Upper lobe of left lung (tissue), 6 donors: ENCODE results near the gene TRIM50. TPM values are rescaled to one million over a fixed set of nuclear protein-coding genes. Genes with fewer than 3 reads are reported as not detected.
"Not testable (repeated sequence)": the region's sequence is repeated elsewhere in the genome, so short reads cannot be mapped to it uniquely, and the experiment has no call there.

ENCODE experiments used
- ATAC-seq, 2 donors: fragments of 200-7000 bp; cut with Tn5 transposase; one replicate each; pipeline ENCODE4 v1.9.1; 2022; ENCODE audit warnings: mild to moderate bottlenecking in 2 of 2, moderate library complexity in 2 of 2; ENCODE audit not compliant: low FRiP score in 2 of 2
- DNase-seq, 2 donors: peaks; one replicate each; pipeline ENCODE4 v3.0.0-alpha.2; 2019 to 2020
- H3K27ac ChIP-seq, 4 donors: fragments of 200-600 bp; sonication (generic); one replicate each; pipeline ENCODE4 v1.5.1; 2016 to 2019
- H3K27me3 ChIP-seq, 4 donors: fragments of 200-600 bp; sonication (generic); one replicate each; pipeline ENCODE4 v1.5.1; 2017 to 2019
- H3K36me3 ChIP-seq, 4 donors: fragments of 200-600 bp; sonication (generic); one replicate each; pipeline ENCODE4 v1.5.1; 2016 to 2019
- H3K4me1 ChIP-seq, 4 donors: fragments of 200-600 bp; sonication (generic); one replicate each; pipeline ENCODE4 v1.5.1; 2018 to 2019
- H3K4me3 ChIP-seq, 4 donors: fragments of 200-600 bp; sonication (generic); one replicate each; pipeline ENCODE4 v1.5.1; 2017 to 2019; ENCODE audit warnings: mild to moderate bottlenecking in 2 of 4, moderate library complexity in 1 of 4
- H3K9me3 ChIP-seq, 4 donors: fragments of 200-600 bp; sonication (generic); one replicate each; pipeline ENCODE4 v1.5.1; 2018 to 2019
- CTCF ChIP-seq, 6 experiments: fragments of 450-650 bp in 4 of 6; fragments of 200-600 bp in 2 of 6; sonication (generic) in 2 of 6; IDR thresholded peaks; one replicate each; pipeline ENCODE4 v1.5.1; 2016 to 2019; ENCODE audit warnings: antibody characterized with exemption in 6 of 6
- EP300 ChIP-seq, 4 donors: sonication (generic); formaldehyde crosslinking; IDR thresholded peaks; one replicate each; pipeline ENCODE4 v1.5.1; 2017; ENCODE audit warnings: antibody characterized with exemption in 4 of 4, control low read depth in 2 of 4
- POLR2A ChIP-seq, 4 donors: fragments of 450-650 bp; IDR thresholded peaks; one replicate each; pipeline ENCODE4 v1.5.1; 2016 to 2017; ENCODE audit warnings: antibody characterized with exemption in 4 of 4, mild to moderate bottlenecking in 2 of 4
- POLR2AphosphoS5 ChIP-seq, 2 donors: sonication (generic); formaldehyde crosslinking; IDR thresholded peaks; one replicate each; pipeline ENCODE4 v1.5.1; 2017; ENCODE audit warnings: antibody characterized with exemption in 2 of 2
- WGBS, 2 donors: methylation state at CpG; one replicate each; pipeline ENCODE4 v1.1.5; 2017 to 2018; 5-methylcytosine and 5-hydroxymethylcytosine counted together
- total RNA-seq, 6 donors: library from RNA; depleted of rRNA in 4 of 6; stranded (reverse); fragments of >200 nt in 4 of 6; gene quantifications; one replicate each; pipeline versions ENCODE4 v1.1.0 to v1.2.1, GENCODE V29; 2016 to 2021
- donor health status: DM: no; HTN: no; CAD: no; lungs with moderate emphysema.
- donor health status: DM: no; HTN: yes; CAD: no; lungs with severe emphysema.

TRIM50 gene
- total RNA-seq, 6 donors from 2014 or later: 0.13 to 0.55 (median 0.37) TPM; not detected in 3

GRCh38 chr7:73332447-73332846, 4.6 kb upstream of the TRIM50 start:
- peak in 1 of 2 donors; percentile 49 for ATAC-seq
- H3K36me3 ChIP-seq: no peaks in the 10 kb centered on the region
- no peak overlapping the region for H3K4me3 ChIP-seq
- DNase-seq: no peak
- TF ChIP-seq CTCF (IDR thresholded peaks at IDR 0.05) (no peak), POLR2A (IDR thresholded peaks at IDR 0.05) (no peak), POLR2AphosphoS5 (IDR thresholded peaks at IDR 0.05) (no peak), EP300 (IDR thresholded peaks at IDR 0.05) (no peak)
- no peaks in the 10 kb centered on the region for H3K27me3 ChIP-seq
- H3K27ac ChIP-seq: peak overlapping the region in 1 of 4 donors; percentile 65
- 66 to 73% methylated on average over 6 of the region's 6 CpGs for WGBS, 2 donors
- peaks cover 0 to 4% (median 0%) of the 10 kb centered on the region in 4 donors for H3K4me1 ChIP-seq
- H3K9me3 ChIP-seq: no peaks in the 10 kb centered on the region

GRCh38 chr7:73330772-73331171, 2.9 kb upstream of the TRIM50 start:
- H3K4me1 ChIP-seq: peaks cover 0 to 4% (median 0%) of the 10 kb centered on the region in 4 donors
- 75 to 82% methylated on average over 3 to 6 of the region's 6 CpGs for WGBS, 2 donors
- no peak overlapping the region for H3K4me3 ChIP-seq
- no peaks in the 10 kb centered on the region for H3K9me3 ChIP-seq
- no peak for TF ChIP-seq EP300 (IDR thresholded peaks at IDR 0.05)
- no peak for TF ChIP-seq POLR2AphosphoS5 (IDR thresholded peaks at IDR 0.05)
- no peak for TF ChIP-seq CTCF (IDR thresholded peaks at IDR 0.05)
- no peak for TF ChIP-seq POLR2A (IDR thresholded peaks at IDR 0.05)
- DNase-seq (no peak), ATAC-seq (no peak)
- no peaks in the 10 kb centered on the region for H3K27me3 ChIP-seq
- H3K27ac ChIP-seq: peak overlapping the region in 1 of 4 donors; percentile 11
- no peaks in the 10 kb centered on the region for H3K36me3 ChIP-seq

GRCh38 chr7:73329861-73330581, 2.1 kb upstream of the TRIM50 start:
- H3K36me3 ChIP-seq: no peaks in the 10 kb centered on the region
- H3K27ac ChIP-seq: peak overlapping the region in 1 of 4 donors; percentile 11
- H3K27me3 ChIP-seq: no peaks in the 10 kb centered on the region
- 50 to 52% methylated on average over 11 of the region's 11 CpGs for WGBS, 2 donors
- no peak overlapping the region for H3K4me3 ChIP-seq
- peak in 1 of 2 donors; percentile 59 for ATAC-seq
- peaks cover 0 to 4% (median 0%) of the 10 kb centered on the region in 4 donors for H3K4me1 ChIP-seq
- no peak for DNase-seq
- no peak for TF ChIP-seq POLR2A (IDR thresholded peaks at IDR 0.05)
- no peaks in the 10 kb centered on the region for H3K9me3 ChIP-seq

- 96 to 97% methylated on average over 10 of the region's 10 CpGs for WGBS, 2 donors
- H3K27me3 ChIP-seq: no peaks in the 10 kb centered on the region
- no peak overlapping the region for H3K27ac ChIP-seq
- H3K36me3 ChIP-seq: no peaks in the 10 kb centered on the region
- ATAC-seq (no peak), DNase-seq (no peak)
- H3K9me3 ChIP-seq: no peaks in the 10 kb centered on the region
- no peak overlapping the region for H3K4me3 ChIP-seq
- peaks cover 4 to 10% (median 8%) of the 10 kb centered on the region in 4 donors for H3K4me1 ChIP-seq
- TF ChIP-seq POLR2AphosphoS5 (IDR thresholded peaks at IDR 0.05): no peak
- no peak for TF ChIP-seq EP300 (IDR thresholded peaks at IDR 0.05)
- no peak for TF ChIP-seq POLR2A (IDR thresholded peaks at IDR 0.05)
- no peak for TF ChIP-seq CTCF (IDR thresholded peaks at IDR 0.05)
These were observed 814 bp upstream of the TRIM50 start for GRCh38 chr7:73328696-73329095.

- H3K4me3 ChIP-seq, H3K9me3 ChIP-seq, DNase-seq, H3K27me3 ChIP-seq, H3K27ac ChIP-seq, ATAC-seq, H3K36me3 ChIP-seq: not testable (repeated sequence)
- H3K4me1 ChIP-seq: peaks cover 4 to 12% (median 8%) of the 10 kb centered on the region in 4 donors
- 64 to 94% methylated on average over 1 to 11 of the region's 13 CpGs for WGBS, 2 donors
These were observed 433 bp downstream of the TRIM50 start for GRCh38 chr7:73327449-73327848.

GRCh38 chr7:73325424-73325823, 2.5 kb downstream of the TRIM50 start:
- H3K27ac ChIP-seq, H3K36me3 ChIP-seq, H3K4me3 ChIP-seq, ATAC-seq, H3K27me3 ChIP-seq, H3K9me3 ChIP-seq, DNase-seq: not testable (repeated sequence)
- 96 to 97% methylated on average over 4 to 6 of the region's 6 CpGs for WGBS, 2 donors
- peaks cover 4 to 12% (median 7%) of the 10 kb centered on the region in 4 donors for H3K4me1 ChIP-seq
